IMR-90 (cell line): Measurements from ENCODE around the gene F12. TPM values are rescaled to one million over a fixed set of nuclear protein-coding genes. Genes with fewer than 3 reads are reported as not detected.

Experiments used
- ATAC-seq: fragments of 200-7000 bp; cut with Tn5 transposase; 2 replicates; pipeline ENCODE4 v1.9.1; 2020; ENCODE audit warnings: low read depth, mild to moderate bottlenecking, moderate library complexity
- BruUV-seq: library from RNA; stranded (reverse); fragments of 400-500 nt; replicated peaks from 2 replicates; lab custom pipeline; 2021; lab: Mats Ljungman, UMichigan
- CTCF ChIA-PET: fragments of 300-600 bp; formaldehyde crosslinking; extraction: SDS; loops from one replicate; lab custom pipeline; 2021; ENCODE audit warnings: antibody characterized with exemption; lab: Yijun Ruan, JAX
- POLR2A ChIA-PET: fragments of 300-600 bp; sonication (Branson Sonifier 250); formaldehyde crosslinking; loops from one replicate; lab custom pipeline; 2022; ENCODE audit warnings: antibody characterized with exemption; ENCODE audit not compliant: unreplicated experiment; lab: Charles Lee
- DNase-seq: peaks from one replicate; pipeline ENCODE4 v3.0.0; 2013
- H2AFZ ChIP-seq: replicated peaks from 2 replicates; pipeline ENCODE3; 2013; ENCODE audit warnings: low read length, mild to moderate bottlenecking; ENCODE audit not compliant: poor library complexity
- H2AK5ac ChIP-seq: 2 replicates; pipeline ENCODE4 v1.6.1; 2013; ENCODE audit warnings: low read depth, low read length, inconsistent platforms
- H2AK9ac ChIP-seq: replicated peaks from 2 replicates; pipeline ENCODE3; 2013; ENCODE audit warnings: mild to moderate bottlenecking, low read depth, low read length, moderate library complexity; ENCODE audit not compliant: poor library complexity
- H2BK120ac ChIP-seq: 2 replicates; pipeline ENCODE4 v1.6.1; 2013; ENCODE audit warnings: low read depth, low read length, inconsistent platforms
- H2BK15ac ChIP-seq: 3 replicates; pipeline ENCODE4 v1.6.1; 2013; ENCODE audit warnings: low read depth, low read length, inconsistent platforms
- H2BK20ac ChIP-seq: 2 replicates; pipeline ENCODE4 v1.6.1; 2013; ENCODE audit warnings: low read depth, mild to moderate bottlenecking, inconsistent platforms, low read length, moderate library complexity
- H2BK5ac ChIP-seq: 2 replicates; pipeline ENCODE4 v1.6.1; 2013; ENCODE audit warnings: mild to moderate bottlenecking, low read depth, low read length, inconsistent platforms; ENCODE audit not compliant: poor library complexity, severe bottlenecking
- H3K14ac ChIP-seq: replicated peaks from 2 replicates; pipeline ENCODE4 v1.6.1; 2013; ENCODE audit warnings: low read depth, low read length, inconsistent platforms
- H3K18ac ChIP-seq: 2 replicates; pipeline ENCODE4 v1.6.1; 2013; ENCODE audit warnings: low read depth, low read length, control low read depth
- H3K23ac ChIP-seq: 2 replicates; pipeline ENCODE4 v1.6.1; 2013; ENCODE audit warnings: low read depth, low read length, inconsistent platforms
- H3K27ac ChIP-seq: 2 replicates; pipeline ENCODE4 v1.5.1; 2013; ENCODE audit warnings: mild to moderate bottlenecking, control low read depth, low read length; ENCODE audit not compliant: insufficient read depth
- H3K27me3 ChIP-seq: 2 replicates; pipeline ENCODE4 v1.6.1; 2013; ENCODE audit warnings: low read length; ENCODE audit not compliant: control insufficient read depth, insufficient read depth
- H3K36me3 ChIP-seq: 2 replicates; pipeline ENCODE4 v1.6.1; 2013; ENCODE audit warnings: low read length, mixed read lengths; ENCODE audit not compliant: control insufficient read depth, insufficient read depth
- H3K4ac ChIP-seq: 2 replicates; pipeline ENCODE4 v1.6.1; 2013; ENCODE audit warnings: low read depth, low read length, inconsistent platforms
- H3K4me1 ChIP-seq: 2 replicates; pipeline ENCODE4 v1.6.1; 2013; ENCODE audit warnings: low read length, mixed read lengths; ENCODE audit not compliant: control insufficient read depth, insufficient read depth
- H3K4me2 ChIP-seq: 2 replicates; pipeline ENCODE4 v1.6.1; 2013; ENCODE audit warnings: low read depth, mild to moderate bottlenecking, control low read depth, low read length, moderate library complexity
- H3K4me3 ChIP-seq: 2 replicates; pipeline ENCODE4 v1.5.1; 2013; ENCODE audit warnings: low read depth, mild to moderate bottlenecking, control low read depth, low read length, moderate library complexity; ENCODE audit not compliant: insufficient read depth
- H3K56ac ChIP-seq: 2 replicates; pipeline ENCODE4 v1.6.1; 2013; ENCODE audit warnings: low read length, inconsistent platforms; ENCODE audit not compliant: insufficient read depth; ENCODE audit errors: extremely low read depth
- H3K79me1 ChIP-seq, 2 experiments: 2 replicates each; pipeline ENCODE4 v1.6.1; 2013; ENCODE audit warnings: low read length in 2 of 2, inconsistent platforms in 1 of 2, low read depth in 1 of 2
- H3K9ac ChIP-seq: 2 replicates; pipeline ENCODE4 v1.6.1; 2013; ENCODE audit warnings: low read depth, low read length, control low read depth
- H3K9me1 ChIP-seq: 2 replicates; pipeline ENCODE4 v1.6.1; 2013; ENCODE audit warnings: low read length, inconsistent platforms; ENCODE audit not compliant: insufficient read depth
- H3K9me3 ChIP-seq: 2 replicates; pipeline ENCODE4 v1.6.1; 2013; ENCODE audit warnings: low read length; ENCODE audit not compliant: control insufficient read depth, insufficient read depth
- H4K20me1 ChIP-seq: 2 replicates; pipeline ENCODE4 v1.6.1; 2013; ENCODE audit warnings: low read length, inconsistent platforms; ENCODE audit not compliant: insufficient read depth
- H4K5ac ChIP-seq: 2 replicates; pipeline ENCODE4 v1.6.1; 2013; ENCODE audit warnings: mild to moderate bottlenecking, low read depth, low read length, control low read depth
- H4K8ac ChIP-seq, 2 experiments: 2 replicates each; pipeline ENCODE4 v1.6.1; 2013; ENCODE audit warnings: low read depth in 2 of 2, low read length in 2 of 2, control low read depth in 1 of 2, inconsistent platforms in 1 of 2
- H4K91ac ChIP-seq: 2 replicates; pipeline ENCODE4 v1.6.1; 2013; ENCODE audit warnings: low read depth, low read length, inconsistent platforms; ENCODE audit not compliant: insufficient read depth
- NFE2L2 ChIP-seq: fragments of 150-350 bp; IDR thresholded peaks from 2 replicates; pipeline ENCODE4 v1.6.1; 2016; ENCODE audit warnings: low read depth, mild to moderate bottlenecking, low read length
- POLR2A ChIP-seq: IDR thresholded peaks from 2 replicates; pipeline ENCODE4 v1.6.1; 2012; ENCODE audit warnings: mild to moderate bottlenecking, low read depth, low read length
- USF2 ChIP-seq: fragments of 150-350 bp; IDR thresholded peaks from 2 replicates; pipeline ENCODE4 v1.6.1; 2017; ENCODE audit warnings: mild to moderate bottlenecking, antibody characterized with exemption, low read length, low read depth
- WGBS, 2 experiments: methylation state at CpG; one replicate each; pipeline versions ENCODE4 v1.1.5 to v1.1.7; 2013; ENCODE audit warnings: missing lambda C conversion rate in 2 of 2; ENCODE audit not compliant: insufficient read length in 1 of 2; ENCODE audit errors: extremely low coverage in 2 of 2; 5-methylcytosine and 5-hydroxymethylcytosine counted together
- dilution Hi-C: fragments of 300-500 bp; cut with HindIII; formaldehyde crosslinking; loops from one replicate; pipeline ENCODE4 v1.14.3; 2018; ENCODE audit warnings: low sequenced_read_pairs; ENCODE audit not compliant: unreplicated experiment
- in situ Hi-C: fragments of 300-500 bp; cut with MboI; formaldehyde crosslinking; loops from 3 replicates; pipeline ENCODE4 v1.14.3; 2019; ENCODE audit warnings: low sequenced_read_pairs, inconsistent platforms, mixed read lengths
- intact Hi-C: fragments of 100-400 bp; cut with micrococcal nuclease; formaldehyde crosslinking; loops from 2 replicates; pipeline ENCODE4 v1.10.0; 2022
- polyA plus RNA-seq, 3 experiments: library from polyadenylated mRNA; depleted of rRNA; stranded (reverse); fragments of >200 nt; gene quantifications; 2 replicates each; pipeline ENCODE4 v1.2.3, GENCODE V29; 2012; ENCODE audit warnings: low replicate concordance in 1 of 3
- total RNA-seq: library from RNA; depleted of rRNA; stranded (reverse); fragments of >200 nt; gene quantifications from 2 replicates; pipeline ENCODE4 v1.2.3, GENCODE V29; 2012

The F12 gene
- total and polyA plus RNA-seq, 2 of the 4 experiments (the other 2 are of a cell fraction): 0.36 to 1.2 TPM

DNA sequence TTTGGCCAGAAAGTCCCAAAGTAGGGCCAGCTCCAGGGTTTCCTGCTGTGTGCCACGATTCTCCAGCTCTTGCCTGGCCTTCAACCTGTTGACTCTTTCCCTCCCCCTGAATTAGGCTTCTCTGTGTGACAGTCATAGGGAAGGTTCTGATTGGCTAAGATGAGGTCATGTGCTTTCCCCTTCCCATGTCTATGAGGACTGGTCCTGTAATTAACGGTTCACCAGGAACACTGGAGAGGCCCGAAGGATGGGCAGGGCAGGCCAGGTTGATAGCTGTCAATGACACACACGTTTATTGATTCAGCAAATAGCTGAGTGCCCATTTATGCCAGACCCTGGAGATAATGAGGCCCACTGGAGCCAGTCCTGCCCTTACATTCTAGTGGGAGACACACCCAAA, 28.3 kb upstream of the F12 start:
- no peak overlapping the region for H2BK5ac ChIP-seq
- 61% methylated on average over 3 of the region's 4 CpGs; no CpG with 5 or more reads in 1 of the 2 experiments for WGBS, 2 experiments
- ChIA-PET CTCF (interaction anchor here (1.2 kb wide), 1 partner anchor 35 kb away, joined by 4 read pairs; no protein-coding TSS in a partner anchor), POLR2A (no interaction called here)
- TF ChIP-seq NFE2L2 (no peak), USF2 (peak; percentile 33; the same call in 1 of the 2 replicates), POLR2A (no peak)
- no peak overlapping the region for H3K14ac ChIP-seq
- H3K4me3 ChIP-seq: no peak overlapping the region
- BruUV-seq: no TSS peak
- no peak overlapping the region for H3K23ac ChIP-seq
- no peaks in the 10 kb centered on the region for H3K27me3 ChIP-seq
- DNase-seq (no peak), ATAC-seq (no peak)
- H3K9me3 ChIP-seq: no peaks in the 10 kb centered on the region
- in situ Hi-C loops (no loop called here), dilution Hi-C loops (no loop called here), intact Hi-C loops (no loop called here)
- H3K4me1 ChIP-seq: no peaks in the 10 kb centered on the region
- no peak overlapping the region for H2BK15ac ChIP-seq
- peaks cover 6% of the 10 kb centered on the region; the same call in 1 of the 2 replicates for H3K9me1 ChIP-seq
- no peak overlapping the region for H2AK5ac ChIP-seq
- H2AK9ac ChIP-seq: peak overlapping the region; percentile 16
- no peak overlapping the region for H3K18ac ChIP-seq
- peaks cover 50% of the 10 kb centered on the region for H3K36me3 ChIP-seq
- no peak overlapping the region for H4K91ac ChIP-seq
- no peak overlapping the region for H3K27ac ChIP-seq
- H2BK20ac ChIP-seq: no peak overlapping the region
- no peak overlapping the region for H2AFZ ChIP-seq
- no peak overlapping the region for H3K56ac ChIP-seq
- no peak overlapping the region for H3K9ac ChIP-seq
- no peak overlapping the region for H3K4me2 ChIP-seq
- H4K8ac ChIP-seq: no peak overlapping the region
- H3K4ac ChIP-seq: no peak overlapping the region
- H4K20me1 ChIP-seq: no peaks in the 10 kb centered on the region
- H4K5ac ChIP-seq: no peak overlapping the region
- no peaks in the 10 kb centered on the region for H3K79me1 ChIP-seq
- no peak overlapping the region for H2BK120ac ChIP-seq
